HG02763 (cell line): Measurements from ENCODE around the gene ZNF785.
"Not testable (repeated sequence)": the region's sequence is repeated elsewhere in the genome, so short reads cannot be mapped to it uniquely, and the experiment has no call there.

Experiments used
- ATAC-seq: cut with Tn5 transposase; IDR thresholded peaks from one replicate; pipeline ENCODE4 v1.9.1; 2021; ENCODE audit warnings: mild to moderate bottlenecking, moderate library complexity; ENCODE audit not compliant: unreplicated experiment

Gene ZNF785

DNA sequence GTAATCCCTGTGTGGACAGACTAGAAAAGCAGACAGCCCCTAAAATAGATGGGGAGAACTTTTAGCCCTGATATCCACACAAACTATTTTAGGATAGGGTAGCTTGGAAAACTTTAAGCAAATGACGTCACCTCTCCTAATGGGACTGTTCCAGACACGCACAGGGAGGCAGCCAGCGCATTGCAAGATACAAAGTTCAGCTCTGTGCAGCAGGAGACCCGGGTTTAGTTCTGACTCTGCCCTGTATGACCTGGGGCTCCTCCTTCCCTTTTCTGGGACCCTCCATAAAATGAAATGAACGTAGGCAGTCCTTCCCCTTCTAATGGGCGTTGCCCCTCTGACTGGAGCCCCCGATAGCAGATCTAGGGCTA lies 18.4 kb upstream of the ZNF785 start:
- no peak for ATAC-seq

DNA sequence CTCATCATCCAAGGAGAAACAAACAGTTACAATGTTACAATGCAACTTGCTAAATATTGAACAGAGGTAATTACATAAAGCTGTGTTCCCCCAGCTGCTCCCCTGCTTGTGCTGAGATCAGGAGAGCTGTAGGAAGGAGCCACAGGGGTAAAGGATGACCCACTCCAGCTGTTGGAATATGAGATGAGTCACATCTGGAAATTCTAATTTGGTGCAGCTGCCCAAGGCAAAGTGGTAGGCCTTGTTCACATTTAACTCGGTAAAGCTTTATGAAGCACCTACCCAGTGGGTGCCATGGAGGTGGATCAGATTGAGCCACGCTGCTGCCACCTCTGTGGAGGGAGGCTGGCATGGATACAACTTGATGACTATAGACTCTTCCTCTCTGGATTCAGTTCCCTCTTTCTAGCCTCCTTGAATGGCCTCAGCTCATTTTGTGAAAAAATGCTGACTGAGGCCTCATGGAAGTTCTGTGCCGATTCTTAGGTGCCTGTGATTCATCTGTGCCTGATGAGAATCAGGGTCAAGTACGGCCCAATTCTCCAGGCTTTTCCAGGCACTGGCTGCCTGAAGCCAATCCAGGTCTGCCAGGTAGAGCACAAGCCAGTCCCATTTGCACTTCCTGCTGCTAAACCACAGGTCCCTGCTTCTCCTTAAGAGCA lies 17.2 kb upstream of the ZNF785 start:
- ATAC-seq: no peak

DNA sequence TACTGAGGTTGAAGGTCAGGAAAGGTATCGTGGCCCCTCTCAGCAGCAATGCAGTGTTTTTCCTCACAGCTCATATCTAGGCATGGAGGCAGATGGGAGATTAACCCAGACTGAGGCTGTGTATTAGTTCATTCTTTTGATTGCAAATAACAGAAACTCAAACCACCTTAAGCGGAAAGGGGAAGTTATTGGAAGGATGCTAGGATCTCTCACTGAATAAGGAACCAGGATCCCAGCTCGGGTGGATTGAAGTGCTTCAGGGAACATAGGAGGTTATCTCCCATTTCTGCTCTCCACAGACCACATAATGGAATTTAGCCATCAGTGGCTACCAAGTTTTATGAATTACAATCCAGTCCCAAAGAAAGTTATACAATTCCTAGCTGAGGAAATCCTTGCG lies 16.5 kb upstream of the ZNF785 start:
- ATAC-seq: no peak

DNA sequence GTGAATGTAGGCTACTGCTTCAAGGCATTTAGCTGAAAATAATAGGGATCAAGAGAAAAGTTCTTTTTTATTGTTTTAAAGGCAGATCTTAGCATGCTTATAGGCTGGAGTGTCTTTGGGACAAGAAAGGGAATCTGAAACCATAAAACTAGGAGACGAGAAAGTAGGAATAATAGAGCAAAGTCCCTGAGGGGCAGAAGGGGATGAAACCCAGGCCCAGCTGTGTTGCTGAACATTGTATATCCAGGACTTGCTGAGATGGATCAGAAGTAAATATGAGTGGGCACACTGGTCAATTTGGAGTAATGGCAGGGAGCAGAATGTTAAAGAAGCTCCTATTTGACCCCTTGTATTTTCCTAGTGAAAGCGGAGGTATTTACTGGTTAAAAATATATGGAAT lies 15.4 kb upstream of the ZNF785 start:
- ATAC-seq: no peak

DNA sequence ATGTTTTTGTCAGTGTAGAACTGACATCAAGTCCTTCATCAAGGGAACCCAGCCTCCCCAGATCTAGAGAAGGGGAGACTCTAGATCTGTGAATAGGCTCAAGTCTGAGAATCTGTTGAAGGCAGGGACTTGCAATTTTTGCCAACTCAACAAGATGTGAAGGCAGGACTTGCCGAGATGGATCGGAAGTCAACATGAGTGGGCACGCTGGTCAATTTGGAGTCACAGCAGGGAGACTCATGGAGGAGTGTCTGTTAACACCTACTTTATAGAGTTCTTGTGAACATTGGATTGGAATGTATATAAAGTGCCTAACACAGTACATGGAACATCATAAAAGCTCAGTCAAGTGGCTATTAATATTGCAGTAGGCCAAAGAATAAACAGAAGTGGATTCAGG lies 14.7 kb upstream of the ZNF785 start:
- ATAC-seq: no peak

DNA sequence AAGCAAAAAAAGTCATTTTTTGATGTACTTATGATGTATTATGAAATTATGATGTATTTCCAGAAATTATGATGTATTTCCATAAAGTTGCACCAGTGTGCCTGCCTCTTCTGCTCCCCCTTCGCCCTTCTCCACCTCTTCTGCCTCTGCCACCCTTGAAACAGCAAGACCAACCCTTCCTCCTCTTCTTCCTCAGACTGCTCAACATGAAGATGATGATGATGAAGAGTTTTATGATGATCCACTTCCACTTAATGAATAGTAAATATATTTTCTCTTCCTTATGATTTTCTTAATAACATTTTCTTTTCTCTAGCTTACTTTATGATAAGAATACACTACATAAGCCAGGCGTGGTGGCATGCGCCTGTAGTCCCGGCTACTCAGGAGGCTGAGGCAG lies 7.4 kb upstream of the ZNF785 start:
- no peak for ATAC-seq

DNA sequence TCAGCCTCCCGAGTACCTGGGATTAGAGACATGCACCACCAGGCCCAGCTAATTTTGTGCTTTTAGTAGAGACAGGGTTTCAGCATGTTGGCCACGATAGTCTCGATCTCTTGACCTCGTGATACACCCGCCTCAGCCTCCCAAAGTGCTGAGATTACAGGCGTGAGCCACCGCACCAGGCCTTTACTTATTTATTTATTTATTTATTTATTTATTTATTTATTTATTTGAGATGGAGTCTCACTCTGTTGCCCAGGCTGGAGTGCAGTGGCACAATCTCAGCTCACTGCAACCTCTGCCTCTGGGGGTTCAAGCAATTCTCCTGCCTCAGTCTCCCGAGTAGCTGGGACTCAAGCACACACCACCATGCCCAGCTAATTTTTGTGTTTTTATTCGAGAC lies 5.4 kb upstream of the ZNF785 start:
- not testable (repeated sequence) for ATAC-seq

DNA sequence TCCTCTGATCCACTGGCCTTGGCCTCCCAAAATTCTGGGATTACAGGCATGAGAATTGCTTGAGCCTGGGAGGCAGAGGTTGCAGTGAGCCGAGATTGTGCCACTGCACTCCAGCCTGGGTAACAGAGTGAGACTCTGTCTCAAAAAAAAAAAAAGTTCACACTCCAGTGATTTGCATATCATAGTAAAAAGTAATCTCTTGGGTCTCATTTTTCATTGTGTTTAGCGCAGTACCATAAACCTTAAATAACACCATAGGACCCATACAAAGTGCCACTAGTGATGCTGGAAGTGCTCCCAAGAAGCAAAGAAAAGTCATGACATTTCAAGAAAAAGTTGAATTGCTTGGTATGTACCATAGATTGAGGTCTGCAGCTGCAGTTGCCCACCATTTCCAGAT lies 4.1 kb upstream of the ZNF785 start:
- not testable (repeated sequence) for ATAC-seq

DNA sequence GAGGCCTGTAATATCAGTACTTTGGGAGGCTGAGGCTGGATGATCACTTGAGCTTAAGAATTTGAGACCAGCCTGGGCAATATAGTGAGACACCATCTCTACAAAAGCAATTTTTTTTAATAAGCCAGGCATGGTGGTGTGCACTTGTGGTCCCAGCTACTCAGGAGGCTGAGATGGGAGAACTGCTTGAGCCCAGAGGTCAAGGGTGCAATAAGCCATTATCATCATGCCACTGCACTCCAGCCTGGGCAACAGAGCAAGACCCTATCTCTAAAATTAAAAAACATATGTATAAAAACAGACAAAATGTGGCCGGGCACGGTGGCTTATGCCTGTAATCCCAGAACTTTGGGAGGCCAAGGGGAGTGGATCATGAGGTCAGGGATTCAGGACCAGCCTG lies 3.2 kb upstream of the ZNF785 start:
- no peak for ATAC-seq

DNA sequence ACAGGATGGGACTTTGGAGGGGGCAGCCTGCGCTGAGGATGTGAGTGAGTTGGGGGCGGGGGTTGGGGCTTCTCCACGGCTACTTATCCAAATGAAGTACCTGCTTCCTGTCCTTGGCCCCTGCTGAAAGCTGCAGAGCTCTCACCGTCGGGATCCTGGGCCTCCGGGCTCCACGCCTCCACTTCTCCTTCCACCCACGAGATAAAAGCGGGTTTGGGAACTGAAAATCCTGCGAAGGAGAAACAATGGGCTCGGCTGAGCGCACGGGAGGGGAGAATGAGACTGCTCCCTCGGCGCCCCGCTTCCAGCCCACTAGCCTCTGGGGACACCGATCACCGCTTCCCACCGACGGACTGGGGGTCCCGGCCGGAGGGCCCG lies 486 bp downstream of the ZNF785 start:
- ATAC-seq: peak; percentile 18

DNA sequence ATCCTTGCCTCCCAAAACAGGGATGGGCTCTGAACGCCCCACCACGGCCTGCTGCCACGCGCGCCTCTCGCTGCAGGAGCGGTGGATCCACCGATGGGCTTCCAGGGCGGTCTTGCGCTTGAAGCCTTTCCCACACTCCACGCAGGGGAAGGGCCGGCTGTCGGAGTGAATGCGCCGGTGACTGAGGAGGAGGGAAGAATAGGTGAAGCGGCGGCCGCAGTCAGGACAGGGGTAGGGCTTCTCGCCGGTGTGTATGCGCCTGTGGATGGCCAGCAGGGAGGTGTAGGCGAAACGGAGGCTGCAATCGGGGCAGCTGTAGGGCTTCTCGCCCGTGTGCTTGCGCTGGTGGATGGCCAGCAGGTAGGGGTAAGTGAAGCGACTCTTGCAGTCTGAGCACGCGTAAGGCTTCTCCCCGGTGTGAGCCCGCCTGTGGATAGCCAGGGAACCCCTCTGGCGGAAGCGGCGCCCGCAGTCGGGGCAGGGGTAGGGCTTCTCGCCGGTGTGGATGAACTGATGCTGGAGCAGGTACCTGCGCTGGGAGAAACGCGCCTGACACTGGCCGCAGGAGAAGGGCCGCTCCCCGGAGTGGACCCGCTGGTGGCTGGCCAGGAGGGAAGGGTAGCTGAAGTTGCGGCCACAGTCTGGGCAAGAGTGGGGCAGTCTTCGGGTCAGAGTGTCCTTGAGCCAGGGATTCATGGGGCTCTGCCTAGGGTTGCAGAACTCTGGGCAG lies 2.7 kb downstream of the ZNF785 start:
- ATAC-seq: no peak

DNA sequence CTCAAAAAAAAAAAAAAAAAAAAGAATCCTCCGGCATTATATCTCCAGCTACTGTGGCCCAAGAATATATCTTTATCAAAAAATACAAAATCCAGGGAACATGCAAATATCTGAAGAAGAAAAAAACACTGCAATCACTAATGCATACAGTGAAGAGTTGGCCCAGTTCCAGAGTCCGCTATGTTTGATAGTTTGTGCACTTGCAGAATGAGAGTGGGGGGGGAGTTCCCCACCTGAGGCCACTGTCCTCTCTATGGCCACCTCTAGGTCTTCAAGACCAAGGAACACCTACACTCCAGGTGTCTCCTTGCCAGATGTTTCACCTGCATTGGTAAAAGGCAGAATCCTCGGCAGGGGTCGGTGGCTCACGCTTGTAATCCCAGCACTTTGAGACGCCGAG lies 4.0 kb downstream of the ZNF785 start:
- no peak for ATAC-seq

DNA sequence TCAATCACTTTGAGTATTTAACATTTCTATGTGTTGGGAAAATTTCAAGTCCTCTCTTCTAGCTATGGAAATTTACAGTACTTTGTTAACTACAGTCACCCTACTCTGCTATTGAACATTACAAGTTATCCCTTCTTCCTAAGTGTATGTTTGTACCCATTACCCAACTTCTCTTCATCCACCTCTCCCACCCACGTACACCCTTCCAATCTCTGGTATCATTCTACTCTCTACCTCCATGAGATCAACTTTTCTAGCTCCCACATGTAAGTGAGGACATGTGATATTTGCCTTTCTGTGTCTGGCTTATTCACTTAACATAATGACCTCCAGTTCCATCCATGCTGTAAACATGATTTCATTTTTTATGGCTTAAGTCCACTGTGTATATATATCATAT lies 10.8 kb downstream of the ZNF785 start:
- ATAC-seq: no peak

DNA sequence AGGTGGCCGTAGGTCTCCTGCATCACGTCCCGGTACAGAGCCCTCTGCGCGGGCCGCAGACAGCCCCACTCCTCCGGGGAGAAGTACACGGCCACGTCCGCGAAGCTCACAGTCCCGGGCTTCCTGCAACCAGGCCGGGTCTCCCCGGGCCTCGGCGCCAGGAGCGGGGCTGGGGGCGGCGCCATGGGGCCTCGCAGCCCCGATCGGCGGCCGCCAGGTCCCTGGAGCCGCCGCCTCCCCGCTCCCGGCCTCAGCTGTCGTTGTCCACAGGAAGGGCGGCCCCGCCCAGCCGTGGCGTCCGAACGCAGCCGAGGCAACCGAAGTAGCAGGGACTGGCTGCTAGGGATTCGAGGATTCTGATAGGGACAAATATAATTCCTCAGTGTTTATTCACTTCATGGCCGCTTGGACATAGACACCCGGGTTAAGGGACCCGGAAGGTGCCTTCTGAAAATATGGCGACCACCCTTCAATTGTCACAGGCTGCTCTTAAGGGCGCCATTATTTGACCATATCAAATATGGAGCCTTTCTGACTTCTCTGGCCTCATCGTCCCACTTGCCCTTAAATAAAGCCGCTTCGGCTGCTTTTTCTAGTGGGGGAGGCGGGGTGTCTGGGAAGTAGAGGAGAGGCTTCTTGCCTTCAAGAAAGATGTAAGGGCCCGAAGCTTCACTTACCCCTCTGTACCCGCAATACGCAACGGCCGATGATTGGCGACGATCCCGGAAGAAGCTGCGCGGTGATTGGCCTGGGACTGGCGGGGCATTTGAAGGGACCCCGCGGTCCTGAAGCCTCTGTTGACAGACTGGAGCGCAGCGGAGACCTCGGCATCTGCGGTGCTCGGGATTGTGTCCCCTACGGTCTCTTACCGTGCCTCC lies 13.8 kb downstream of the ZNF785 start, which contains the start of gene ZNF688:
ZNF688 (minus strand) TSS at position 270 of the 878 bp plus-strand sequence; CDS start at position 185, 85 bp downstream.
- peak; percentile 72 for ATAC-seq

DNA sequence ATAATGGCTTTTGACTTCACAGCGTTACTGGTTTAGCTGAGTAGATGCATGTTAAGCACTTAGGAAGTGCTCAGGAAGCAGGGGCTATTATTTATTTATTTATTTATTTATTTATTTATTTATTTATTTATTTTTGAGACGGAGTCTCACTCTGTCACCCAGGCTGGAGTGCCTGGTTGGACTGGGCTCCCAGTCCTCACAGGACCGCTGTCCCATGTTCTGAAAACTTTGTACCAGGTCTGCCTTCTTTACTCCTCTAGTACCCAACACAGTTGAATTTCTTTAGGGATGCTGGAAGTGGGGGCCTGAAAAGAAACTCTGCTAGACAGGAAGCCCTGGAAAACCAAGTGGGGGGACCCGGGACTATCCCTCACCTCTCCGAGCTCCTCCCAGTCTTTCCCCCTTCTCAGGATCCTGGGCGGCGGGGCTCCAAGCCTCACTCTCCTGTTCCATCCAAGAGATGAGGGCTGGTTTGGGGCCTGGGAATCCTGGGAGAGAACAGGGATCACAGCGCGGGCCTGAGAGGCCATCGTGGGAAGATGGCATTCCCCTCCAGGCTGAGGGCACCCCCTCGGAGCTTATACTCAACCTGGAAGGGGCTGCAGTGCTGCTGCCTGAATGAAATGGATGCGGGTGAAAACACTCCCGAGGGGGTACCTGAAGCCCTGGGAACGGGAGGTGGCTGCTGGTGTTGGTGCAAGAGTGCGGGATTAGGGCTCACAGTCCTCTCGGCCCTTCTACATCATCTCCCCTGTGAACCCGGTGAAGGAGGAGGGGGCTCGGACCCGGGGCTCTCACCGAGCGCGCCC lies 14.7 kb downstream of the ZNF785 start:
- ATAC-seq: no peak

DNA sequence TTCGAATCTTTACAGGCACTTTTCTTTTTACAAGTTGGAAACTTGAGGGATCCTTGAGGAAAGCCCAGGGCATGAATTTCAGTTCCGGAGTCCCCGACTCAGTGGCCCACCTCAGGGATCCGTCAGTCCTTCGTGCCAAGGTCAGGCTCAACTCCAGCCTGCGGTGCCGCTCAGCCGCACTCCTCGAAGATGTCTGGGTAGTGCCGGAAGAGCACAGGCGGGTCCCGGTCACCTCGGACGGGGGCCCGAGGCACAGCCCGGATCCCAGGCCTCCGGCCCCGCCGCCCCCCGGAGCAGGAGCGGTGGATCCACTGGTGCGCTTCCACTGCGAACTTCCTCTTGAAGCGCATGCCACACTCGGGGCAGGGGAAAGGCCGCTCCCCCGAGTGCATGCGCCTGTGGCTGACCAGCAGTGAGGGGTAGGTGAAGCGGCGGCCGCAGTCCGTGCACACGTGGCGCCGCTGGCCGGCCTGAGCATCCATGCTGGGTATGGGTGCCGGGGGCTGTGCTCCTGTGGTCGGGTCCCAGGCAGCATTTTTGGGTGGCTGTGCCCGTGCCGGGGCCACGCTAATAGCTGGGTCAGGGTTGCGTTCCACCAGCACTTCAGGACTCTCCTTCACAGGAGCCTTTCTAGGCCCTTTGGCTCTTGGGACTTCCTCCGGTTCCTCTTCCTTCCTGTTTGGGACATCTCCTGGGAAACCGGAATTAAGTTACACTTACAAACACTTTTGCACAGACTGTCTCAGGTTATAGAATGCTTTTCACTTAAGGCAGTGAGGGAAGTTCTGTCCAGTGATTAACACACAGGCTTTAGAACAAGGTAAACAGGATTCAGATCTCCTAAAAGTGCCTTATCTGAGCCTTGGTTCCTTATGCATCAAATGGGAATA lies 15.5 kb downstream of the ZNF785 start:
- no peak for ATAC-seq

DNA sequence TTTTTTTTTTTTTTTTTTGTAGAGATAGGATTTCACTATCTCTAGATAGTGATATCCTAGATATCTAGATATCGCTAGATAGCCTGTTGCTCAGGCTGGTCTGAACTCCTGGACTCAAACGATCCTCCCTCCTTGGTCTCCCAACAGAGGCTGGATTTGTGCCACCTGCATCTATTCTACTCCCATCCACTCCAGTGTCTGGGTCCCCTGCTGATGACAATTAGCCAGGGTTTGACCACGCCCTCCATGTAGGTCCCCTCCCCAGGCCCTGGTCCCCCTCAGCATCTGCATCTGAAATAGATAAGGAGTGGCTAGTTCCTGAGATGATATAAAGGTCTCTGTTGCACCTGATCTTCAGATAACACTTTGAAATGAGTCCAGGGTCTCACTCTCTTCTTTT lies 16.2 kb downstream of the ZNF785 start:
- no peak for ATAC-seq

DNA sequence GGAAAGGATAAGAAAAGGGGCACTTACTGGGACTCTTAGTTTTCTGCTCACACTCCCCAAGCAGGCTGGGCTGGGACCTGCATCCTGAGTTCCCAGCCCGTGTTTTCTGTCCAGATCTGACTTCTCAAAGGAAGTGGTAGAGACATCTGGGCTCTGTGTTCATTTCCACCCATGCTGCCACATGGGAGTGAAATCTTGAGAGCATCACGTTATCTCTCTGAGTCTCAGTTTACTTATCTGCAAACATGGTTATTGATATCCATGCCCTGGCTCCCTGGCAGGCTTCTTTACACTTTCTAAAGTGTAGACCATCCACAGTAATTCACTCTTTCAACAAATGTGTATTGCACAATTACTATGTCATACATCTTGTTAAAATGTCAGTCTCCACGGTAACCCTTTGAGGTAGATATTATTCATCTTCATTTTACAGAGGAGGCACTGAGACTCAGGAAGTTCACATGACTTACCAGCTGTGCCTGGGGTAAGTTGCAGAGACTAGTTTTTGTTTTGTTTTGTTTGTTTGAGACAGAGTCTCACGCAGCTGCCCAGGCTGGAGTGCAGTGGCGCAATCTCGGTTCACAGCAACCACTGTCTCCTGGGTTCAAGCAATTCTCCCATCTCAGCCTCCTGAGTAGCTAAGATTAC lies 17.4 kb downstream of the ZNF785 start:
- no peak for ATAC-seq
